Activated naive CD4-positive, alpha-beta T cell treated with anti-CD3 and anti-CD28 coated beads, Interleukin-2, amount 50 U/mL, for 72 hours (primary cell): ENCODE measurements around the gene NT5M. TPM values are rescaled to one million over a fixed set of nuclear protein-coding genes. Genes with fewer than 3 reads are reported as not detected.
A peak's percentile ranks its signal among the peaks of the same experiment; 100 is the strongest.
"Not testable (repeated sequence)": the region's sequence is repeated elsewhere in the genome, so short reads cannot be mapped to it uniquely, and the experiment has no call there.

ENCODE experiments used
- ATAC-seq, 2 donors: fragments of 150-1000 bp; cut with Tn5 transposase; 2 replicates each; pipeline ENCODE4 v1.10.0; 2021; ENCODE audit warnings: mild to moderate bottlenecking in 2 of 2, moderate library complexity in 2 of 2
- DNase-seq, 2 donors: peaks; one replicate each; pipeline ENCODE4 v3.0.0; 2021 to 2022; ENCODE audit warnings: low spot score in 2 of 2
- H3K27ac Mint-ChIP-seq, 2 donors: one replicate each; pipeline ENCODE4 v1.8.0; 2022; ENCODE audit warnings: mild to moderate bottlenecking in 2 of 2, mixed read lengths in 2 of 2
- H3K36me3 Mint-ChIP-seq, 2 donors: one replicate each; pipeline ENCODE4 v1.8.0; 2022; ENCODE audit warnings: mixed read lengths in 2 of 2
- H3K9me3 Mint-ChIP-seq, 2 donors: one replicate each; pipeline ENCODE4 v1.8.0; 2022; ENCODE audit warnings: mixed read lengths in 2 of 2
- total RNA-seq, 2 donors: library from RNA; stranded (reverse); gene quantifications; one replicate each; pipeline ENCODE4 v1.2.3, GENCODE V29; 2022

Gene NT5M
- 1 to 10 TPM; 5.8 to 6.0 TPM for total RNA-seq

- peak; percentile 75 to 80 for DNase-seq
- Mint-ChIP-seq H3K9me3 (no peaks in the 10 kb centered on the region), H3K36me3 (no peaks in the 10 kb centered on the region), H3K27ac (peak within 1 kb of the TSS; percentile 58 to 82)
- peak; percentile 71 to 74 for ATAC-seq
Observed at GRCh38 chr17:17303010-17303846, at the start of gene NT5M. NT5M (plus strand) TSS chr17:17303373; CDS start chr17:17303551, 178 bp downstream.

- DNase-seq (no peak), ATAC-seq (no peak)
- Mint-ChIP-seq H3K36me3 (peaks cover 12 to 20% of the 10 kb centered on the region in 2 donors), H3K27ac (no peak overlapping the region), H3K9me3 (no peaks in the 10 kb centered on the region)
Observed at GRCh38 chr17:17253406-17253805, 49.8 kb upstream of the NT5M start.

- Mint-ChIP-seq H3K36me3 (peaks cover 16 to 26% of the 10 kb centered on the region in 2 donors), H3K27ac (no peak overlapping the region), H3K9me3 (no peaks in the 10 kb centered on the region)
- no peak for DNase-seq
- no peak for ATAC-seq
Observed at GRCh38 chr17:17254036-17254435, 49.1 kb upstream of the NT5M start.

- peaks cover 18 to 28% of the 10 kb centered on the region in 2 donors for H3K36me3 Mint-ChIP-seq
- H3K27ac Mint-ChIP-seq = peak overlapping the region in 1 of 2 donors; percentile 72
- H3K9me3 Mint-ChIP-seq, ATAC-seq, DNase-seq: not testable (repeated sequence)
Observed at GRCh38 chr17:17255689-17256088, 47.5 kb upstream of the NT5M start.

- Mint-ChIP-seq H3K9me3 (no peaks in the 10 kb centered on the region), H3K27ac (no peak overlapping the region), H3K36me3 (peaks cover 18 to 28% of the 10 kb centered on the region in 2 donors)
- DNase-seq (no peak), ATAC-seq (no peak)
Observed at GRCh38 chr17:17256316-17256715, 46.9 kb upstream of the NT5M start.

- Mint-ChIP-seq H3K27ac (peak overlapping the region in 1 of 2 donors; percentile 60), H3K9me3 (no peaks in the 10 kb centered on the region), H3K36me3 (peaks cover 13 to 28% of the 10 kb centered on the region in 2 donors)
- DNase-seq (no peak), ATAC-seq (no peak)
Observed at GRCh38 chr17:17258011-17258410, 45.2 kb upstream of the NT5M start.

GRCh38 chr17:17258998-17259397 is 44.2 kb upstream of the NT5M start:
- Mint-ChIP-seq H3K27ac (peak overlapping the region in 1 of 2 donors; percentile 48), H3K9me3 (no peaks in the 10 kb centered on the region), H3K36me3 (peaks cover 9 to 32% of the 10 kb centered on the region in 2 donors)
- DNase-seq (no peak), ATAC-seq (no peak)

GRCh38 chr17:17264430-17264829 is 38.7 kb upstream of the NT5M start:
- no peaks in the 10 kb centered on the region for H3K9me3 Mint-ChIP-seq
- ATAC-seq (no peak), DNase-seq (no peak)
- no peak overlapping the region for H3K27ac Mint-ChIP-seq
- H3K36me3 Mint-ChIP-seq = peaks cover 0 to 21% of the 10 kb centered on the region in 2 donors

- Mint-ChIP-seq H3K9me3 (no peaks in the 10 kb centered on the region), H3K27ac (peak overlapping the region in 1 of 2 donors; percentile 89), H3K36me3 (peaks cover 0 to 20% of the 10 kb centered on the region in 2 donors)
- DNase-seq (peak in 1 of 2 donors; percentile 31), ATAC-seq (no peak)
Observed at GRCh38 chr17:17269926-17270773, 33.0 kb upstream of the NT5M start.

- Mint-ChIP-seq H3K27ac (peak overlapping the region; percentile 22 to 84), H3K9me3 (no peaks in the 10 kb centered on the region), H3K36me3 (peaks cover 5 to 7% of the 10 kb centered on the region in 2 donors)
- no peak for DNase-seq
- ATAC-seq = no peak
Observed at GRCh38 chr17:17275971-17276370, 27.2 kb upstream of the NT5M start.

GRCh38 chr17:17277431-17277830 is 25.7 kb upstream of the NT5M start:
- not testable (repeated sequence) for H3K9me3 Mint-ChIP-seq, H3K36me3 Mint-ChIP-seq, DNase-seq, ATAC-seq, H3K27ac Mint-ChIP-seq

GRCh38 chr17:17279316-17279715 is 23.9 kb upstream of the NT5M start:
- peaks cover 5 to 7% of the 10 kb centered on the region in 2 donors for H3K36me3 Mint-ChIP-seq
- ATAC-seq (no peak), DNase-seq (no peak)
- no peaks in the 10 kb centered on the region for H3K9me3 Mint-ChIP-seq
- H3K27ac Mint-ChIP-seq = peak overlapping the region; percentile 87 to 92

GRCh38 chr17:17280613-17281549 is 22.3 kb upstream of the NT5M start, which contains the start of gene COPS3:
COPS3 (minus strand) TSS chr17:17281246; CDS start chr17:17281186, 60 bp downstream.
- Mint-ChIP-seq H3K36me3 (peaks cover 0 to 7% of the 10 kb centered on the region in 2 donors), H3K9me3 (no peaks in the 10 kb centered on the region), H3K27ac (peak within 1 kb of the TSS; percentile 92)
- peak; percentile 94 to 96 for DNase-seq
- ATAC-seq = peak; percentile 94 to 95

- ATAC-seq = no peak
Observed at GRCh38 chr17:17285951-17286350, 17.2 kb upstream of the NT5M start.

GRCh38 chr17:17289086-17289485 is 14.1 kb upstream of the NT5M start:
- DNase-seq = no peak
- H3K27ac Mint-ChIP-seq = no peak overlapping the region
- no peaks in the 10 kb centered on the region for H3K36me3 Mint-ChIP-seq
- ATAC-seq = no peak
- no peaks in the 10 kb centered on the region for H3K9me3 Mint-ChIP-seq

More at GRCh38 chr17:17285951-17286350, 17.2 kb upstream of the NT5M start:
- Mint-ChIP-seq H3K36me3 (no peaks in the 10 kb centered on the region), H3K27ac (no peak overlapping the region), H3K9me3 (no peaks in the 10 kb centered on the region)
- DNase-seq = no peak

GRCh38 chr17:17289701-17290100 is 13.5 kb upstream of the NT5M start:
- no peaks in the 10 kb centered on the region for H3K9me3 Mint-ChIP-seq
- no peak overlapping the region for H3K27ac Mint-ChIP-seq
- no peaks in the 10 kb centered on the region for H3K36me3 Mint-ChIP-seq
- ATAC-seq (no peak), DNase-seq (peak in 1 of 2 donors; percentile 2)
